Esophagus squamous epithelium (tissue), 5 donors: Measurements from ENCODE around the gene SNRPF. TPM values are rescaled to one million over a fixed set of nuclear protein-coding genes. Genes with fewer than 3 reads are reported as not detected.

Experiments
- DNase-seq: peaks from one replicate; lab custom pipeline; 2025; lab: John Stamatoyannopoulos, UW
- H3K27ac ChIP-seq, 4 donors: fragments of 200-600 bp; sonication (generic); one replicate each; pipeline ENCODE4 v1.5.1; 2016 to 2019; ENCODE audit warnings: mild to moderate bottlenecking in 1 of 4
- H3K27me3 ChIP-seq, 4 donors: fragments of 200-600 bp; sonication (generic); 1 replicate in 3 of 4; 2 replicates in 1 of 4; pipeline versions ENCODE4 v1.5.1 to v1.6.0; 2017 to 2021; ENCODE audit warnings: antibody characterized with exemption in 1 of 4
- H3K36me3 ChIP-seq, 3 donors: fragments of 200-600 bp; sonication (generic); one replicate each; pipeline ENCODE4 v1.5.1; 2016 to 2019
- H3K4me1 ChIP-seq, 3 donors: fragments of 200-600 bp; sonication (generic); one replicate each; pipeline ENCODE4 v1.5.1; 2017 to 2019
- H3K4me3 ChIP-seq, 4 donors: fragments of 200-600 bp; sonication (generic); 1 replicate in 3 of 4; 2 replicates in 1 of 4; pipeline ENCODE4 v1.5.1; 2016 to 2019; ENCODE audit warnings: mild to moderate bottlenecking in 2 of 4, moderate library complexity in 1 of 4
- H3K9me3 ChIP-seq, 3 donors: fragments of 200-600 bp; sonication (generic); one replicate each; pipeline ENCODE4 v1.5.1; 2016 to 2019
- POLR2A ChIP-seq, 4 donors: fragments of 450-650 bp; IDR thresholded peaks; one replicate each; pipeline ENCODE4 v1.6.1; 2017; ENCODE audit warnings: antibody characterized with exemption in 4 of 4, mild to moderate bottlenecking in 4 of 4, moderate library complexity in 3 of 4
- WGBS, 2 donors: methylation state at CpG; one replicate each; pipeline ENCODE4 v1.1.5; 2018; 5-methylcytosine and 5-hydroxymethylcytosine counted together
- intact Hi-C: fragments of 100-400 bp; cut with DNase I; formaldehyde crosslinking; loops from one replicate; pipeline ENCODE4 v1.15.0; 2022
- total RNA-seq, 4 donors: library from RNA; depleted of rRNA; stranded (reverse); fragments of >200 nt; gene quantifications; one replicate each; pipeline ENCODE4 v1.1.0, GENCODE V29; 2016
- TF ChIP-seq, protein P1 (sequence below), 6 experiments: fragments of 450-650 bp in 4 of 6; fragments of 200-600 bp in 2 of 6; sonication (generic) in 2 of 6; IDR thresholded peaks; one replicate each; pipeline ENCODE4 v1.5.1; 2016 to 2019; ENCODE audit warnings: antibody characterized with exemption in 6 of 6, mild to moderate bottlenecking in 4 of 6, moderate library complexity in 4 of 6
- donor health status: DM: yes; HTN: yes; CAD: no.

The SNRPF gene
- total RNA-seq, 4 donors from 2014 or later = 2.7 to 16.3 (median 9.2) TPM

DNA sequence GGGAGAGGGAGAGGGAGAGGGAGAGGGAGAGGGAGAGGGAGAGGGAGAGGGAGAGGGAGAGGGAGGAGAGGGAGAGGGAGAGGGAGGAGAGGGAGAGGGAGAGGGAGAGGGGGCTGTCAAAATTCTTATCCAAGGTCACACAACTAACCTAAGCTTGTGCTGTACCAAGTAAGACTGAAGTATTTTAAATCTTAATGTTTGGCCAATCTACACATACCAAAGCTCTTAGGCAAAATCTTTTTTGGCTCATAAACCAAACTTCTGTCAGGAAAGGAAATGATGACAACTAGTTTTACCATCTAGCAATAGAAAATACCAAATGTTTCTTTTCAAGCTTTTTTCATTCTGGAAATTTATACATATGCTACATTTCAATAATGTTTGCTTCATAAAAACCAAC, 49.8 kb downstream of the SNRPF start:
- TF ChIP-seq, protein P1, sequence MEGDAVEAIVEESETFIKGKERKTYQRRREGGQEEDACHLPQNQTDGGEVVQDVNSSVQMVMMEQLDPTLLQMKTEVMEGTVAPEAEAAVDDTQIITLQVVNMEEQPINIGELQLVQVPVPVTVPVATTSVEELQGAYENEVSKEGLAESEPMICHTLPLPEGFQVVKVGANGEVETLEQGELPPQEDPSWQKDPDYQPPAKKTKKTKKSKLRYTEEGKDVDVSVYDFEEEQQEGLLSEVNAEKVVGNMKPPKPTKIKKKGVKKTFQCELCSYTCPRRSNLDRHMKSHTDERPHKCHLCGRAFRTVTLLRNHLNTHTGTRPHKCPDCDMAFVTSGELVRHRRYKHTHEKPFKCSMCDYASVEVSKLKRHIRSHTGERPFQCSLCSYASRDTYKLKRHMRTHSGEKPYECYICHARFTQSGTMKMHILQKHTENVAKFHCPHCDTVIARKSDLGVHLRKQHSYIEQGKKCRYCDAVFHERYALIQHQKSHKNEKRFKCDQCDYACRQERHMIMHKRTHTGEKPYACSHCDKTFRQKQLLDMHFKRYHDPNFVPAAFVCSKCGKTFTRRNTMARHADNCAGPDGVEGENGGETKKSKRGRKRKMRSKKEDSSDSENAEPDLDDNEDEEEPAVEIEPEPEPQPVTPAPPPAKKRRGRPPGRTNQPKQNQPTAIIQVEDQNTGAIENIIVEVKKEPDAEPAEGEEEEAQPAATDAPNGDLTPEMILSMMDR (IDR thresholded peaks at IDR 0.05) = no peak
- TF ChIP-seq POLR2A (IDR thresholded peaks at IDR 0.05) = no peak
- no peak for DNase-seq
- no peaks in the 10 kb centered on the region for H3K9me3 ChIP-seq
- H3K36me3 ChIP-seq = no peaks in the 10 kb centered on the region
- peaks cover 0 to 10% (median 0%) of the 10 kb centered on the region in 4 donors for H3K27me3 ChIP-seq
- no peaks in the 10 kb centered on the region for H3K4me1 ChIP-seq
- no peak overlapping the region for H3K27ac ChIP-seq
- intact Hi-C loops = no loop called here
- no peak overlapping the region for H3K4me3 ChIP-seq

DNA sequence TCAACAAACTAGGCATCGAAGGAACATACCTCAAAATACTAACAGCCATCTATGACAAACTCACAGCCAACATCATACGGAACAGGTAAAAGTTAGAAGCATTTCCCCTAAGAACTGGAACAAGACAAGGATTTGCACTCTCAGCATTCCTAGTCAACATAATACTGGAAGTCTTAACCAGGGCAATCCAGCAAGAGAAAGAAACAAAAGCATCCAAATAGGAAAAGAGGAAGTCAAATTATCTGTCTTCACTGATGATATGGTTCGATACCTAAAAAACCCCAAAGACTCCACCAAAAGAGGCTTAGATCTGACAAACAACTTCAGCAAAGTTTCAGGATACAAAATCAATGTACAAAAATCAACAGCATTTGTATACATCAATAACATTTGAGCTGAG, 51.1 kb downstream of the SNRPF start:
- H3K9me3 ChIP-seq = no peaks in the 10 kb centered on the region
- WGBS, 2 donors = 90 to 91% methylated on average over 3 of the region's 3 CpGs
- H3K36me3 ChIP-seq = no peaks in the 10 kb centered on the region
- H3K27ac ChIP-seq = no peak overlapping the region
- TF ChIP-seq, protein P1 (IDR thresholded peaks at IDR 0.05) = no peak
- TF ChIP-seq POLR2A (IDR thresholded peaks at IDR 0.05) = no peak
- no peak overlapping the region for H3K4me3 ChIP-seq
- no peaks in the 10 kb centered on the region for H3K4me1 ChIP-seq
- DNase-seq = no peak
- peaks cover 0 to 4% (median 0%) of the 10 kb centered on the region in 4 donors for H3K27me3 ChIP-seq
- intact Hi-C loops = no loop called here

Other genes with a start within 250 kb of the SNRPF start
- gene NTN4, start 68.2 kb upstream of the SNRPF start, total RNA-seq = 10 to 100 TPM in 2 of 4 donors, 1 to 10 TPM in 2; 5.0 to 22.5 (median 12.4) TPM
- gene CCDC38, start 83.7 kb downstream of the SNRPF start, total RNA-seq = under 1 TPM in 1 of 4 donors, not detected in 3; 0.23 TPM
- gene AMDHD1, start 84.4 kb downstream of the SNRPF start, total RNA-seq = under 1 TPM in 2 of 4 donors, not detected in 2; 0.19 to 0.26 TPM
- gene HAL, start 137.4 kb downstream of the SNRPF start, total RNA-seq = 1 to 10 TPM in 1 of 4 donors, under 1 TPM in 3; 0.21 to 2.2 (median 0.32) TPM
- gene LTA4H, start 176.6 kb downstream of the SNRPF start, total RNA-seq = 100 to 1,000 TPM; 105 to 235 (median 123) TPM